ENCODE data around the gene EFHD2. TPM values are rescaled to one million over a fixed set of nuclear protein-coding genes. Genes with fewer than 3 reads are reported as not detected.

Gene EFHD2
- total and polyA plus RNA-seq, 2 donors (not counting 1 experiment from before 2014, with no cell fraction given) = 14.9 to 23.5 TPM

DNA sequence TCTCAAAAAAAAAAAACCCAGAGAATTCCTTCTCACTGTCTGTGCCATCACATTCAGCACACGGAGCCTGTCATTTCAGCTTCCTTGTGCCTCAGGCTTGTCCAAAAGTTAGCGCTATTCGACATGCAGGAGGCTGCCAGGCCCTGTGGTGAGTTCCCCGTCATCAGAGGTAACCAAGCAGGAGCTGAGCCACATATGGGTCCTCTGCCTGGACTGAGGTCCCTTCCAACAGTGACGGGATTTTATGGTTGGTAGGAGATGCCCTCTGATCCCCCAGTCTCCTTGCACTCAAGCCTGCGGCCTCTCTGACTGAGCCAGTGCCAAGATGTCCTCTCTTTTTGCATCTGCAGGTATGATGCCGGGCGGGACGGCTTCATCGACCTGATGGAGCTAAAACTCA, 15.8 kb downstream of the EFHD2 start:
- no peak overlapping the region for H3K4me3 ChIP-seq (replicated peaks in 1 of 4; ENCODE audit: control extremely low read depth in 1 of 4, insufficient read depth in 1 of 4, low read depth in 3 of 4, low read length in 4 of 4)
- H3K79me2 ChIP-seq (ENCODE audit: control insufficient read depth, insufficient read depth, low read length) = peaks cover 7% of the 10 kb centered on the region
- no peak for DNase-seq (ENCODE audit: low read depth in 2 of 2)
- no peaks in the 10 kb centered on the region for H4K20me1 ChIP-seq (ENCODE audit: control insufficient read depth, extremely low read depth, insufficient read depth, low read length)
- H2AFZ ChIP-seq (ENCODE audit: low read length) = no peak overlapping the region
- no peaks in the 10 kb centered on the region for H3K9me3 ChIP-seq (ENCODE audit: control insufficient read depth, insufficient read depth, low read depth, low read length)
- H3K9ac ChIP-seq (ENCODE audit: insufficient read depth, low read length) = no peak overlapping the region
- no peak overlapping the region for H3K27ac ChIP-seq (ENCODE audit: insufficient read depth, low read length)
- H3K4me1 ChIP-seq (ENCODE audit: control insufficient read depth, extremely low read depth, insufficient read depth, low read length) = peaks cover 3% of the 10 kb centered on the region
- TF ChIP-seq EZH2 (IDR thresholded peaks at IDR 0.05; ENCODE audit: low read length, missing control alignments) (no peak), CTCF (conservative IDR thresholded peaks at IDR 0.05 in 1 of 2, IDR thresholded peaks at IDR 0.05 in 1 of 2; ENCODE audit: low read depth in 1 of 2, low read length in 2 of 2) (no peak)
- H3K27me3 ChIP-seq (ENCODE audit: control insufficient read depth, insufficient read depth, low read length) = no peaks in the 10 kb centered on the region
- H3K36me3 ChIP-seq (ENCODE audit: control insufficient read depth, insufficient read depth, low read length) = peaks cover 2% of the 10 kb centered on the region
- no peak overlapping the region for H3K4me2 ChIP-seq (ENCODE audit: extremely low read depth, insufficient read depth, low read length)

- DNase-seq (ENCODE audit: low read depth in 2 of 2) = no peak
- TF ChIP-seq CTCF (conservative IDR thresholded peaks at IDR 0.05 in 1 of 2, IDR thresholded peaks at IDR 0.05 in 1 of 2; ENCODE audit: low read depth in 1 of 2, low read length in 2 of 2) = no peak
- TF ChIP-seq EZH2 (IDR thresholded peaks at IDR 0.05; ENCODE audit: low read length, missing control alignments) = no peak
- Histone ChIP-seq H3K4me2 (ENCODE audit: extremely low read depth, insufficient read depth, low read length) (no peak overlapping the region), H3K9ac (ENCODE audit: insufficient read depth, low read length) (no peak overlapping the region), H3K79me2 (ENCODE audit: control insufficient read depth, insufficient read depth, low read length) (peaks cover 4% of the 10 kb centered on the region), H3K4me1 (ENCODE audit: control insufficient read depth, extremely low read depth, insufficient read depth, low read length) (peaks cover 3% of the 10 kb centered on the region), H2AFZ (ENCODE audit: low read length) (no peak overlapping the region), H3K36me3 (ENCODE audit: control insufficient read depth, insufficient read depth, low read length) (peaks cover 2% of the 10 kb centered on the region), H3K27me3 (ENCODE audit: control insufficient read depth, insufficient read depth, low read length) (no peaks in the 10 kb centered on the region), H4K20me1 (ENCODE audit: control insufficient read depth, extremely low read depth, insufficient read depth, low read length) (no peaks in the 10 kb centered on the region), H3K4me3 (replicated peaks in 1 of 4; ENCODE audit: control extremely low read depth in 1 of 4, insufficient read depth in 1 of 4, low read depth in 3 of 4, low read length in 4 of 4) (no peak overlapping the region), H3K27ac (ENCODE audit: insufficient read depth, low read length) (no peak overlapping the region), H3K9me3 (ENCODE audit: control insufficient read depth, insufficient read depth, low read depth, low read length) (no peaks in the 10 kb centered on the region)
These were observed 16.3 kb downstream of the EFHD2 start for GRCh38 chr1:15425958-15426357.

GRCh38 chr1:15426492-15427279, 17.0 kb downstream of the EFHD2 start:
- H3K79me2 ChIP-seq (ENCODE audit: control insufficient read depth, insufficient read depth, low read length) = peaks cover 1% of the 10 kb centered on the region
- H3K4me3 ChIP-seq (replicated peaks in 1 of 4; ENCODE audit: control extremely low read depth in 1 of 4, insufficient read depth in 1 of 4, low read depth in 3 of 4, low read length in 4 of 4) = no peak overlapping the region
- peaks cover 3% of the 10 kb centered on the region for H3K4me1 ChIP-seq (ENCODE audit: control insufficient read depth, extremely low read depth, insufficient read depth, low read length)
- peaks cover 2% of the 10 kb centered on the region for H3K36me3 ChIP-seq (ENCODE audit: control insufficient read depth, insufficient read depth, low read length)
- H3K9ac ChIP-seq (ENCODE audit: insufficient read depth, low read length) = no peak overlapping the region
- peak overlapping the region; percentile 34 for H3K27ac ChIP-seq (ENCODE audit: insufficient read depth, low read length)
- peak; percentile 18 to 28 for TF ChIP-seq CTCF (conservative IDR thresholded peaks at IDR 0.05 in 1 of 2, IDR thresholded peaks at IDR 0.05 in 1 of 2; ENCODE audit: low read depth in 1 of 2, low read length in 2 of 2)
- no peak for TF ChIP-seq EZH2 (IDR thresholded peaks at IDR 0.05; ENCODE audit: low read length, missing control alignments)
- no peak overlapping the region for H3K4me2 ChIP-seq (ENCODE audit: extremely low read depth, insufficient read depth, low read length)
- no peak overlapping the region for H2AFZ ChIP-seq (ENCODE audit: low read length)
- no peaks in the 10 kb centered on the region for H3K9me3 ChIP-seq (ENCODE audit: control insufficient read depth, insufficient read depth, low read depth, low read length)
- H4K20me1 ChIP-seq (ENCODE audit: control insufficient read depth, extremely low read depth, insufficient read depth, low read length) = no peaks in the 10 kb centered on the region
- H3K27me3 ChIP-seq (ENCODE audit: control insufficient read depth, insufficient read depth, low read length) = no peaks in the 10 kb centered on the region
- DNase-seq (ENCODE audit: low read depth in 2 of 2) = peak; percentile 69 to 74

Data from fibroblast of lung (primary cell).